Kidney (tissue), 14 donors: ENCODE data around the gene KIAA0513. TPM values are rescaled to one million over a fixed set of nuclear protein-coding genes. Genes with fewer than 3 reads are reported as not detected.

Experiments
- DNase-seq, 5 donors: peaks; one replicate each; pipeline ENCODE4 v3.0.0-alpha.2; 2013 to 2020
- FAIRE-seq: peaks from 2 replicates; lab custom pipeline; 2012; peaks lifted over from hg19 to GRCh38; lab: Jason Lieb, UNC
- H3K27ac ChIP-seq, 2 donors: one replicate each; pipeline ENCODE4 v1.7.0; 2013; ENCODE audit warnings: low read depth in 2 of 2, low read length in 2 of 2, inconsistent platforms in 1 of 2
- H3K27me3 ChIP-seq: one replicate; pipeline ENCODE4 v1.7.1; 2013; ENCODE audit warnings: low read length, inconsistent platforms; ENCODE audit not compliant: control insufficient read depth, insufficient read depth
- H3K36me3 ChIP-seq, 3 donors: one replicate each; pipeline versions ENCODE4 v1.7.0 to v1.7.1; 2013; ENCODE audit warnings: low read length in 3 of 3, control low read depth in 1 of 3, inconsistent platforms in 1 of 3; ENCODE audit not compliant: insufficient read depth in 3 of 3, control insufficient read depth in 2 of 3
- H3K4me1 ChIP-seq, 3 donors: one replicate each; pipeline versions ENCODE4 v1.7.0 to v1.7.1; 2013; ENCODE audit warnings: low read length in 3 of 3, inconsistent platforms in 1 of 3, low read depth in 1 of 3; ENCODE audit not compliant: control insufficient read depth in 2 of 3, insufficient read depth in 2 of 3
- H3K4me3 ChIP-seq, 3 donors: one replicate each; pipeline versions ENCODE4 v1.7.0 to v1.8.1; 2013; ENCODE audit warnings: low read length in 3 of 3, control low read depth in 1 of 3, inconsistent platforms in 1 of 3
- H3K9ac ChIP-seq, 3 donors: one replicate each; pipeline versions ENCODE4 v1.7.0 to v1.7.1; 2013; ENCODE audit warnings: low read length in 3 of 3, control low read depth in 1 of 3, inconsistent platforms in 1 of 3
- H3K9me3 ChIP-seq, 3 donors: one replicate each; pipeline versions ENCODE4 v1.7.0 to v1.7.1; 2013; ENCODE audit warnings: low read length in 3 of 3, control low read depth in 1 of 3, inconsistent platforms in 1 of 3; ENCODE audit not compliant: control insufficient read depth in 2 of 3, insufficient read depth in 1 of 3
- CTCF ChIP-seq: IDR thresholded peaks from 3 replicates; pipeline ENCODE4 v1.5.1; 2012; ENCODE audit warnings: mild to moderate bottlenecking, moderate library complexity, borderline replicate concordance; ENCODE audit not compliant: insufficient read depth; ENCODE audit errors: extremely low read depth
- intact Hi-C: fragments of 100-400 bp; cut with DNase I; formaldehyde crosslinking; loops from one replicate; pipeline ENCODE4 v1.11.1; 2022
- polyA plus RNA-seq: library from polyadenylated mRNA; stranded (reverse); fragments of 350-450 nt; fragmentation: Illumina TruSeq; extraction: RNeasy Lipid Tissue Mini Kit (QIAGEN cat#74804); gene quantifications from one replicate; pipeline ENCODE4 v1.2.3, GENCODE V29; 2014; ENCODE audit warnings: low read depth, low replicate concordance; ENCODE audit not compliant: insufficient read depth
- total RNA-seq: library from RNA; stranded (reverse); fragmentation: NEBNext Ultra II Directional; extraction: Animal tissue kit (Norgen Biotek cat#: 25700); gene quantifications from one replicate; pipeline ENCODE4 v1.2.1, GENCODE V29; 2021
- donor health status: control.
- donor health status: control.
- donor health status: control.
- donor health status: control.
- donor health status: control.
- donor health status: DM: yes; HTN: yes; CAD: no.
- donor health status: Normal renal cell carcinoma (clear cell type).

Gene KIAA0513
- total and polyA plus RNA-seq, 2 donors from 2014 or later = 2.6 to 19.2 TPM

- no peak for FAIRE-seq
- peak overlapping the region in 1 of 2 donors; percentile 28 for H3K27ac ChIP-seq
- peak in 1 of 5 donors; percentile 44 for DNase-seq
- H3K27me3 ChIP-seq = no peaks in the 10 kb centered on the region
- H3K9me3 ChIP-seq = no peaks in the 10 kb centered on the region
- H3K4me3 ChIP-seq = no peak overlapping the region
- H3K36me3 ChIP-seq = no peaks in the 10 kb centered on the region
- intact Hi-C loops = no loop called here
- TF ChIP-seq CTCF = no peak
- peaks cover 3 to 12% (median 4%) of the 10 kb centered on the region in 3 donors for H3K4me1 ChIP-seq
- no peak overlapping the region for H3K9ac ChIP-seq
Observed at GRCh38 chr16:85017151-85017550, 10.4 kb upstream of the KIAA0513 start.

GRCh38 chr16:85017633-85018032 lies 10.0 kb upstream of the KIAA0513 start:
- FAIRE-seq (no peak), DNase-seq (peak in 1 of 5 donors; percentile 25)
- H3K27ac ChIP-seq = peak overlapping the region; percentile 45 to 89
- no peaks in the 10 kb centered on the region for H3K27me3 ChIP-seq
- intact Hi-C loops = no loop called here
- H3K4me3 ChIP-seq = no peak overlapping the region
- no peaks in the 10 kb centered on the region for H3K9me3 ChIP-seq
- no peak for TF ChIP-seq CTCF
- peaks cover 3 to 12% (median 4%) of the 10 kb centered on the region in 3 donors for H3K4me1 ChIP-seq
- H3K9ac ChIP-seq = no peak overlapping the region
- H3K36me3 ChIP-seq = no peaks in the 10 kb centered on the region

- peaks cover 3 to 12% (median 4%) of the 10 kb centered on the region in 3 donors for H3K4me1 ChIP-seq
- H3K27me3 ChIP-seq = no peaks in the 10 kb centered on the region
- H3K27ac ChIP-seq = peak overlapping the region; percentile 86 to 89
- peak overlapping the region in 1 of 3 donors; percentile 61 for H3K9ac ChIP-seq
- H3K4me3 ChIP-seq = peak overlapping the region in 1 of 3 donors; percentile 39
- DNase-seq (peak in 4 of 5 donors; percentile 42 to 91 (median 70)), FAIRE-seq (no peak)
- intact Hi-C loops = no loop called here
- H3K9me3 ChIP-seq = no peaks in the 10 kb centered on the region
- TF ChIP-seq CTCF = no peak
- no peaks in the 10 kb centered on the region for H3K36me3 ChIP-seq
Observed at GRCh38 chr16:85018529-85019236, 8.9 kb upstream of the KIAA0513 start.
